ENCODE data around the gene MRAP.

The MRAP gene

DNA sequence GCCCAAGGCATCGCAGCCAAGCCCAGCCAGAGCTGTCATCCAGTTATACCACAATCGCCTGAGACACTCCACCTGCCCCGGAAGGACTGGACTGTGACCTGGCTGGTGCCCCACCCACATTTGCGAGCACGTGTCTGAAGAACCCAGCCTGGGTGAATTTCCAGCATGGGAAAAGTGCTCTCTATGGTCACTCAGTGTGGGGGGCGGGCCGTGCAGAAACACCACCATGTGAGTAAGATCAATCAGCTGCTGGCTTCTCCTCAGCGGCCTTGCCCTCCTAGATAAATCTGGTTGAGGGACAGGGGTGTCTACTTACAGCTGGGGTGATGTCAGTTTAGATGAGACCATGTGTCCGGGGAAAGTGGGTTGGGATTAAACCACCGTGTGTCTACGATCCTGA is 49.3 kb downstream of the MRAP start:
- no peak for DNase-seq (ENCODE audit: low read depth in 2 of 2, low spot score in 1 of 2)

- DNase-seq (ENCODE audit: low read depth in 2 of 2, low spot score in 1 of 2), result no peak
Measured at GRCh38 chr21:32348604-32349332, 50.1 kb downstream of the MRAP start.

GRCh38 chr21:32349333-32349944 is 50.8 kb downstream of the MRAP start:
- DNase-seq (ENCODE audit: low read depth in 2 of 2, low spot score in 1 of 2), result no peak

- DNase-seq (ENCODE audit: low read depth in 2 of 2, low spot score in 1 of 2), result no peak
Measured at GRCh38 chr21:32350211-32350980, 51.7 kb downstream of the MRAP start.

DNA sequence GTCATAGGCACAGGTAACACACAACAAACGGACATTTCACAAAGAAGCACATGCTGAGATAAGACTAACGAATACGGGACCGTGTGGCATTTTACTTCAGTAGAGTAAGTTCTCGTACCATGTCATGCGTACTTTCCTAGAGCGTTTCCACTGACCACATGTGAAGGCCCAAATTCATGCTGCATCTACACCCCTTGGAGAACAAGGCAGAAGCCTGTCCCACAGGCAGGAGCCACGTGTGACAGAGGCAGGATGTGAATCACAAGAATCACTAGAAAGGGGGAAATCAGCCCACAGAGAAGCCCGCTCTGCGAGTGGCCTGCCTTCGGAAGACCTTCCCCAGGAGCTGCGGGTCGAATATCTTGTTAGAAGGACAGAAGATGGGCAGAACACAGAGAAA is 52.3 kb downstream of the MRAP start:
- no peak for DNase-seq (ENCODE audit: low read depth in 2 of 2, low spot score in 1 of 2)

DNA sequence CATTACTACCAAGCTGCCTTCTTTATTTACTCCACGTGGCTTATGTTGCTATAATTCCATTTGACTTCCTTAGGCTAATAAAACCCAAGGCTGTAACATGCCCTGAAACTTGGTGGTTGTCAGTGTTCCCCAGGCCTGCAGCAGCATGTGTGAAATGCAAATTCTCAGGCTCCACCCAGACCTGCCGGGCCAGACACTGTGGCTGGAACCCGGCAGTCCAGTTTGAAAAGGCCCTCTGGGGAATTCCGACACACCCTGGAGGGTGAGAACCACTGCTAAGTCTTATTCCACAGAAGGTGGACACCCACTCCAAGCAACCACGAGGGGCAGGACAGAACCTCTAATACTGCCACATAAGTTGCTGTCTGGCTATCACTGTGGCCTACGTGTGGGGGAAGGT is 52.8 kb downstream of the MRAP start:
- no peak for DNase-seq (ENCODE audit: low read depth in 2 of 2, low spot score in 1 of 2)

- no peak for DNase-seq (ENCODE audit: low read depth in 2 of 2, low spot score in 1 of 2)
Measured at GRCh38 chr21:32352526-32352925, 53.9 kb downstream of the MRAP start.

GRCh38 chr21:32353002-32353711 is 54.5 kb downstream of the MRAP start:
- no peak for DNase-seq (ENCODE audit: low read depth in 2 of 2, low spot score in 1 of 2)

GRCh38 chr21:32356874-32357395 is 58.3 kb downstream of the MRAP start:
- DNase-seq (ENCODE audit: low read depth in 2 of 2, low spot score in 1 of 2), result no peak

DNA sequence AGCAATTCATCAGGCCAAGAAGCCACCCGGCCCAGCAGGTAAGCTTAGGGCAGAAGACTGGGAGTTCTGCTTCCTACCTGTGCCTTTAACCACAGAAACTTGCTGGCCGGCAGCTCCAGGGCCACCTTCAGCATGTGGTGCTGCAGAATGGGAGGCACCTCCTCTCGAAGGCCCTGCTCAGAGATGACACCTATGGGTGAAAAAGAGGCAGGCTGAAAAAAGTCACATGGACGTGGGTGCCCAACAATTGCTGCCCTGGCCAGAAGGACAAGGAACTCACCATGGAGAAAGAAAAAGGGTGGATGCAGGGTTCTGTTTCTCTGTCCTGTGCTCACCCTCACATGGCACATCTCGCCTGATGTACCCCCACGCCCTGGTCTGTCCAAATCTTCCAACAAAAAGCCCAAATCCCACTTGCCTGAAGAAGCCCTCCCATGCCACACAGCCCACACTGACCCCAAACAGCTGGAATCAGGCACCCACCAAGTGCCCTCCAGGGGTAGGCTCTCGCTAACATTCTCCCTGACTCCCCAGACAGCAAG is 61.1 kb downstream of the MRAP start:
- no peak for DNase-seq (ENCODE audit: low read depth in 2 of 2, low spot score in 1 of 2)

DNA sequence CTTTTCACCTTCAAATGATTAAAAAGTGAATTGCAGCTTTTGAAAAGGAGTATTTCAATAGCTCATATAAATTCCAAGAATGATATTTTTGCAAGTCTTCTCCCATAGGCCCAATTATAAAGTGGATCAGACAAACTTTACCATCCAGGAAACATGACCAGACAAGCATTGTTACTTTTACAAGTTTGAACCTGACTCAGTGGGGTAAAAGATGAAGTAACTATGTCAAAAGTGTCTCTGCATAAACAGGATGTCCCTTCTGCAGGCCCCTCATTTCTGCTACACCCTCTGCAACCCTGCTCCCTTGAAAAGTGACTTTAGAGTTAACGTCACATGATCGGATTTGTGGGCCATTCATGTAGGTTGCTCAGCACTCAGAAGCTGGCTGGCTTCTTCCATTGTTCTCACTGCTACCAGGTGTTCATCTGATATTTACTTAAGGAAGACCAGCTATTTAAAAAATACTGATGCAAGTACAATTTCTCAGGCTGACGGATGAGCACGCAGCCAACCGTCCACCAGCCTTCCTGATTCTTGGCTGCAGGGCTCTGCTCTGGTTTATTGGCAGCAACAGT is 61.8 kb downstream of the MRAP start:
- no peak for DNase-seq (ENCODE audit: low read depth in 2 of 2, low spot score in 1 of 2)

Measured in stimulated activated CD8-positive, alpha-beta memory T cell treated with anti-CD3 and anti-CD28 coated beads, Interleukin-4, amount 100 ng/mL, for 4 hours (primary cell).